GM12873 (cell line): ENCODE results near the gene APMAP.

Experiments used
- TF ChIP-seq, protein P1 (sequence below): IDR thresholded peaks from 2 replicates; pipeline ENCODE4 v1.5.1; 2012; ENCODE audit warnings: low read depth, mild to moderate bottlenecking, moderate library complexity, low read length, control low read depth; ENCODE audit not compliant: insufficient read depth; ENCODE audit errors: missing control alignments

APMAP gene

DNA sequence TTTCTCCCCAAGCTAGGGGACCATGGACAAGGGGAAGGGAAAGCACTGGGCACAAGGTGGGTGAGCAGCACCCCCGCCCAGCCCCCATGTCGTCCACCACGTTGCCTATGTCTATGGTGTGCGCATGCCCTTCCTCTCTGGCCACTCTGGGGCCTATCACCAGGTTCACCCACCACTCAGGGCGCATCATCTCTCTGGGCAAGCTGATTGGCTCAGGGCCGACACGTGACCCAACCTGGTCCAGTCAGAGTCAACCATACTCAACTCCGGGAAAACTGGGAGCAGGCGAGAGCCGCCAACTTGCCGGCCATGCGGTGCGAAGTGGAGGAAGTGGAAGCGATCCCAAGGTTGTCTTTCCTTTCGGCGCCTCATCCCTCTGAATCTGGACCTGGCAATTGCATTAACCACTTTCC, 39.5 kb upstream of the APMAP start:
- TF ChIP-seq, protein P1, sequence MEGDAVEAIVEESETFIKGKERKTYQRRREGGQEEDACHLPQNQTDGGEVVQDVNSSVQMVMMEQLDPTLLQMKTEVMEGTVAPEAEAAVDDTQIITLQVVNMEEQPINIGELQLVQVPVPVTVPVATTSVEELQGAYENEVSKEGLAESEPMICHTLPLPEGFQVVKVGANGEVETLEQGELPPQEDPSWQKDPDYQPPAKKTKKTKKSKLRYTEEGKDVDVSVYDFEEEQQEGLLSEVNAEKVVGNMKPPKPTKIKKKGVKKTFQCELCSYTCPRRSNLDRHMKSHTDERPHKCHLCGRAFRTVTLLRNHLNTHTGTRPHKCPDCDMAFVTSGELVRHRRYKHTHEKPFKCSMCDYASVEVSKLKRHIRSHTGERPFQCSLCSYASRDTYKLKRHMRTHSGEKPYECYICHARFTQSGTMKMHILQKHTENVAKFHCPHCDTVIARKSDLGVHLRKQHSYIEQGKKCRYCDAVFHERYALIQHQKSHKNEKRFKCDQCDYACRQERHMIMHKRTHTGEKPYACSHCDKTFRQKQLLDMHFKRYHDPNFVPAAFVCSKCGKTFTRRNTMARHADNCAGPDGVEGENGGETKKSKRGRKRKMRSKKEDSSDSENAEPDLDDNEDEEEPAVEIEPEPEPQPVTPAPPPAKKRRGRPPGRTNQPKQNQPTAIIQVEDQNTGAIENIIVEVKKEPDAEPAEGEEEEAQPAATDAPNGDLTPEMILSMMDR = no peak

GRCh38 chr20:25031241-25031640, 38.7 kb upstream of the APMAP start:
- TF ChIP-seq, protein P1 = no peak

GRCh38 chr20:25030649-25031207, 38.2 kb upstream of the APMAP start:
- TF ChIP-seq, protein P1 = no peak

DNA sequence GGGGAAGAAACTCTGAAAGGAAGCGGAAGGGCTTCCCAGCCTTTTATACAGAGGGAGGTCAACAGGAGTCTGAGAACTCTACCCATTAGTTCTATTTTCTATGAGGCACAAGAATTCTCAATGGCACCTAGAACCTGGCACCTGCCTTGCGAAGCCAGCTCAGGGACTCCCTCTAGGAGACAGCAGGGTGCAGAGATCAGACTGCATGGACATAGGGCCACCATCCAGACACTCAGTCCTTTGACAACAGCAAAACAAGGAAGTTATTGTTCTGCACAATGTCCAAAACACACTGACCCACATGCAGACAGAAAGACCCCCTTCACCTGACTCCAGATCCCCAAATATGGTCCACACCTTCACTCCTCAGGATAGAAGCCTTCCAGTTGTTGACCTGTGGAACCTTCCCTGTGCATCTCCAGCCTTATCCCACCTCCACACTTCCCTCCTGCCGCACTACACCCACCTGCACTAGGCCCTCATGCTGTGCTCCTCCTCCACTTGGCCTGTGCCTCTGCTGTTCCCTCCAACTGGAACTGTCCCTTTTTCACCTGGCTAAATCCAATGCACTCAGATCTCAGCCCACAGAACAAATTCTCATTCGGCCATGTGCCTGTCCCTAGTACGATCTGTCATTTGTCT, 37.6 kb upstream of the APMAP start:
- TF ChIP-seq, protein P1 = no peak

GRCh38 chr20:25025986-25026605, 33.5 kb upstream of the APMAP start:
- TF ChIP-seq, protein P1 = no peak

- TF ChIP-seq, protein P1 = no peak
These were observed 32.7 kb upstream of the APMAP start for GRCh38 chr20:25025091-25025861.

- TF ChIP-seq, protein P1 = no peak
These were observed 31.6 kb upstream of the APMAP start for GRCh38 chr20:25024171-25024570.
